Lung (tissue), 12 donors: ENCODE measurements around the gene ACTN1. TPM values are rescaled to one million over a fixed set of nuclear protein-coding genes. Genes with fewer than 3 reads are reported as not detected.
A peak's percentile ranks its signal among the peaks of the same experiment; 100 is the strongest.

ENCODE experiments used
- ATAC-seq: fragments of 200-7000 bp; cut with Tn5 transposase; one replicate; pipeline ENCODE4 v1.9.1; 2020; ENCODE audit warnings: moderate number of reproducible peaks; ENCODE audit not compliant: insufficient read depth, low FRiP score
- DNase-seq, 3 donors: peaks; one replicate each; pipeline ENCODE4 v3.0.0-alpha.2; 2013 to 2017
- H3K27ac ChIP-seq, 2 donors: one replicate each; pipeline ENCODE4 v1.5.1; 2013; ENCODE audit warnings: mild to moderate bottlenecking in 2 of 2, moderate library complexity in 2 of 2, control low read depth in 1 of 2, inconsistent platforms in 1 of 2, low read depth in 1 of 2, low read length in 1 of 2
- H3K27me3 ChIP-seq, 3 donors: one replicate each; pipeline ENCODE4 v1.5.1; 2013; ENCODE audit warnings: low read length in 2 of 3; ENCODE audit not compliant: control insufficient read depth in 3 of 3, insufficient read depth in 3 of 3
- H3K36me3 ChIP-seq, 4 donors: one replicate each; pipeline ENCODE4 v1.5.1; 2013; ENCODE audit warnings: low read length in 4 of 4, mild to moderate bottlenecking in 1 of 4, moderate library complexity in 1 of 4; ENCODE audit not compliant: control insufficient read depth in 4 of 4, insufficient read depth in 4 of 4
- H3K4me1 ChIP-seq, 5 donors: one replicate each; pipeline ENCODE4 v1.5.1; 2013; ENCODE audit warnings: low read length in 5 of 5, mild to moderate bottlenecking in 2 of 5, moderate library complexity in 1 of 5; ENCODE audit not compliant: control insufficient read depth in 5 of 5, insufficient read depth in 5 of 5
- H3K4me3 ChIP-seq: one replicate; pipeline ENCODE4 v1.5.1; 2013; ENCODE audit warnings: mild to moderate bottlenecking, control low read depth, moderate library complexity
- H3K9ac ChIP-seq, 2 donors: one replicate each; pipeline ENCODE4 v1.5.1; 2013; ENCODE audit warnings: low read length in 2 of 2, control low read depth in 1 of 2; ENCODE audit not compliant: insufficient read depth in 1 of 2
- H3K9me3 ChIP-seq, 4 donors: one replicate each; pipeline ENCODE4 v1.5.1; 2013; ENCODE audit warnings: low read length in 3 of 4, mild to moderate bottlenecking in 1 of 4, moderate library complexity in 1 of 4; ENCODE audit not compliant: control insufficient read depth in 4 of 4, insufficient read depth in 3 of 4
- CTCF ChIP-seq: IDR thresholded peaks from 2 replicates; pipeline ENCODE4 v1.5.1; 2012; ENCODE audit warnings: mild to moderate bottlenecking; ENCODE audit errors: control extremely low read depth, extremely low read depth
- WGBS, 2 donors: extraction: QIAGEN DNeasy Blood & Tissue Kit; methylation state at CpG; one replicate each; pipeline ENCODE4 v1.1.7; 2013; 5-methylcytosine and 5-hydroxymethylcytosine counted together
- polyA plus RNA-seq, 2 donors: library from polyadenylated mRNA; stranded (reverse); fragments of 200-250 nt; gene quantifications; one replicate each; pipeline ENCODE4 v1.2.1, GENCODE V29; 2013
- total RNA-seq, 2 donors: library from RNA; depleted of rRNA in 1 of 2; stranded (reverse); fragments of >200 nt in 1 of 2; gene quantifications; one replicate each; pipeline ENCODE4 v1.2.1, GENCODE V29; 2014 to 2021
- donor health status: control.
- donor health status: control.
- donor health status: Bipolar disorder and iron deficiency.
- donor health status: healthy.
- donor health status: DM: yes; HTN: yes; CAD: no.

ACTN1 gene
- total and polyA plus RNA-seq, 4 donors = 40.9 to 168 (median 117) TPM

DNA sequence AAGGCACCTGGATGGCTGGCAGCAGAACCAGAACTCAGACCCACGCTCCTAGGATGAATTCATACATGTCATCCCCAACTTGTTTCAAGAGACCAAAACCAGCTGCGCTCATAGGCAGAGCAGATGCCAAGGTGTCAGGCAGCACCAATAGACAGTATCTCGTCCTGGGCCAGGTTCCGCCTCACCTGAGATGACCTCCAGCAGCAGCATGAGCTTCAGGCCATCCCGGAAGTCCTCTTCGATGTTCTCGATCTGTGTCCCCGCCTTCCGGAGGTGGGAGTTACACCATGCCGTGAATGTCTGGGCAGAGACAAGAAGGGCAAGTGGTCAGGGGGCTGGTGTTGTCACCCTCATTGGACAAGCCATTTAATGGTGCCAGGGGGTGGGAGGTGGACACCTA, 53.7 kb downstream of the ACTN1 start:
- Histone ChIP-seq H3K27me3 (no peaks in the 10 kb centered on the region), H3K4me1 (peaks cover 8 to 39% (median 17%) of the 10 kb centered on the region in 5 donors), H3K36me3 (peaks cover 0 to 12% (median 10%) of the 10 kb centered on the region in 4 donors), H3K9ac (no peak overlapping the region), H3K9me3 (peaks cover 0 to 4% (median 2%) of the 10 kb centered on the region in 4 donors), H3K4me3 (no peak overlapping the region), H3K27ac (no peak overlapping the region)
- ATAC-seq (no peak), DNase-seq (no peak)
- WGBS, 2 donors = 96 to 97% methylated on average over 10 of the region's 10 CpGs
- TF ChIP-seq CTCF = no peak

GRCh38 chr14:68924186-68925158, 54.6 kb downstream of the ACTN1 start:
- ATAC-seq = no peak
- Histone ChIP-seq H3K27ac (peak overlapping the region in 1 of 2 donors; percentile 46), H3K36me3 (peaks cover 7 to 17% (median 13%) of the 10 kb centered on the region in 4 donors), H3K9ac (no peak overlapping the region), H3K9me3 (peaks cover 0 to 4% (median 2%) of the 10 kb centered on the region in 4 donors), H3K27me3 (no peaks in the 10 kb centered on the region), H3K4me1 (peaks cover 8 to 33% (median 17%) of the 10 kb centered on the region in 5 donors), H3K4me3 (no peak overlapping the region)
- no peak for TF ChIP-seq CTCF
- DNase-seq = peak in 1 of 3 donors; percentile 23
- 58 to 71% methylated on average over 12 of the region's 12 CpGs for WGBS, 2 donors

- Histone ChIP-seq H3K4me1 (peaks cover 6 to 25% (median 11%) of the 10 kb centered on the region in 5 donors), H3K4me3 (no peak overlapping the region), H3K27ac (no peak overlapping the region), H3K9ac (peak overlapping the region in 1 of 2 donors; percentile 15), H3K36me3 (peaks cover 8 to 21% (median 14%) of the 10 kb centered on the region in 4 donors), H3K27me3 (no peaks in the 10 kb centered on the region), H3K9me3 (peaks cover 0 to 4% (median 2%) of the 10 kb centered on the region in 4 donors)
- TF ChIP-seq CTCF = no peak
- no peak for DNase-seq
- 74 to 80% methylated on average over 7 of the region's 7 CpGs for WGBS, 2 donors
- ATAC-seq = no peak
Measured at GRCh38 chr14:68922886-68923285, 56.2 kb downstream of the ACTN1 start.
